NT2/D1 (cell line): ENCODE measurements around the gene RTP5.

Experiments
- SUZ12 ChIP-seq: IDR thresholded peaks from 2 replicates; pipeline ENCODE4 v1.6.1; 2011; ENCODE audit not compliant: insufficient read length, insufficient read depth; ENCODE audit errors: extremely low read depth
- YY1 ChIP-seq: IDR thresholded peaks from 2 replicates; pipeline ENCODE4 v1.6.1; 2011; ENCODE audit not compliant: insufficient read length, insufficient read depth
- ZNF274 ChIP-seq: IDR thresholded peaks from 2 replicates; pipeline ENCODE4 v1.6.1; 2011; ENCODE audit warnings: mild to moderate bottlenecking, low read depth, low read length

DNA sequence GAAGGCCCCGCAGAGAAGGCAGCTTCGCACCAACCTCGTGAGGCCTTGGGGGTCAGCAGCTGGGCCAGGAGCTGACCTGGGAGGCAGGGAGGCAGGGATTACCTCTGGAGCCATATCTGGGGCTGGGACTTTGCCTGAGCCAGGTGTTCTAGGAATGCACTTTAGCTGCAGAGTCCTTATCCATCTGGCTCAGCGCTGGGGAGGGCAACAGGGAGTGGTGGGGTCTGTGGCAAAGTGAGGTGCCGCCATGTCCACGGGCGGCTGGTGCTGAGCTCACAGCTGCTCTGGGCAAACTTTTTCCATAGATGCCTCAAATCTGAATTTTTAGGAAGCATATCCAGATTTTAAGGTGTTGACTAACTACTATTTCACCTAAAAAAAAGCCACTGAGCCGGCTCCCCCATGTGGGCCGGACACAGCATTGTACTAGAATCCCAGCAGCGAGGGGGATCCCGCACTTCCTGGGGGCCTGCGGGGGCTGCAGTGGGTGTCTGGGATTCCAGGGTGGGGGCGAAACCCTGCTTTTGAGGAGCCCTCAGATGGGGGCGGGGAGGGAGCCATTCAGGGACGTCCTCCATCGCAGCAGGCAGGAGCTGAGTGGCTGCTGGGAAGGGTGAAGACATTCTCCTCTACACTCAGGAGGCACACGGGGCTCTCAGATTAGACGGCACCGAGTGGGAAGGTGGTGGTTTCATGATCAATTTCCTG is 34.6 kb downstream of the RTP5 start:
- TF ChIP-seq YY1 (no peak), ZNF274 (no peak), SUZ12 (no peak)
